H1 (cell line): ENCODE measurements around the gene NEDD4L. TPM values are rescaled to one million over a fixed set of nuclear protein-coding genes. Genes with fewer than 3 reads are reported as not detected.

Source experiments
- CTCF ChIA-PET: fragments of 300-600 bp; sonication (Branson Sonifier 250); formaldehyde crosslinking; loops from one replicate; lab custom pipeline; 2021; ENCODE audit not compliant: partially characterized antibody; lab: Charles Lee
- POLR2A ChIA-PET: fragments of 300-600 bp; sonication (Branson Sonifier 250); formaldehyde crosslinking; loops from one replicate; lab custom pipeline; 2021; ENCODE audit warnings: inconsistent platforms; ENCODE audit not compliant: partially characterized antibody; lab: Charles Lee
- DNase-seq, 2 experiments: peaks; one replicate each; pipeline versions ENCODE4 v3.0.0 to v3.0.0-alpha.2; 2010 to 2022; ENCODE audit warnings: low spot score in 2 of 2, low read depth in 1 of 2, mixed read lengths in 1 of 2
- FAIRE-seq: peaks from 2 replicates; lab custom pipeline; 2011; peaks lifted over from hg19 to GRCh38; lab: Jason Lieb, UNC
- H2AFZ ChIP-seq: 2 replicates; pipeline ENCODE4 v1.8.1; 2012; ENCODE audit warnings: low read length, inconsistent platforms
- H2AK5ac ChIP-seq: 2 replicates; pipeline ENCODE4 v1.6.1; 2013; ENCODE audit warnings: low read depth, low read length
- H2BK120ac ChIP-seq: replicated peaks from 2 replicates; pipeline ENCODE3; 2013; ENCODE audit warnings: low read depth, low read length, inconsistent platforms
- H2BK12ac ChIP-seq: 2 replicates; pipeline ENCODE4 v1.6.1; 2013; ENCODE audit warnings: low read depth, low read length
- H2BK15ac ChIP-seq: 2 replicates; pipeline ENCODE4 v1.6.1; 2013; ENCODE audit warnings: low read length
- H2BK20ac ChIP-seq: 2 replicates; pipeline ENCODE4 v1.6.1; 2013; ENCODE audit warnings: low read length
- H2BK5ac ChIP-seq: 2 replicates; pipeline ENCODE4 v1.6.1; 2013; ENCODE audit warnings: low read depth, low read length
- H3K14ac ChIP-seq: 2 replicates; pipeline ENCODE4 v1.6.1; 2013; ENCODE audit warnings: inconsistent platforms; ENCODE audit not compliant: insufficient read length
- H3K18ac ChIP-seq: 2 replicates; pipeline ENCODE4 v1.6.1; 2013; ENCODE audit warnings: low read length; ENCODE audit errors: extremely low read depth
- H3K23ac ChIP-seq: 2 replicates; pipeline ENCODE4 v1.6.1; 2013; ENCODE audit warnings: inconsistent platforms; ENCODE audit not compliant: insufficient read length
- H3K23me2 ChIP-seq: 2 replicates; pipeline ENCODE4 v1.6.1; 2013; ENCODE audit warnings: low read depth, low read length
- H3K27ac ChIP-seq: 2 replicates; pipeline ENCODE4 v1.6.1; 2011; ENCODE audit warnings: low read depth, low read length, inconsistent platforms
- H3K27me3 ChIP-seq, 4 experiments: replicated peaks in 1 of 4; 1 replicate in 1 of 4; 2 replicates in 3 of 4; pipeline versions ENCODE4 v1.6.1 to v1.8.1; 2011 to 2013; ENCODE audit warnings: low read length in 3 of 4, mild to moderate bottlenecking in 3 of 4, inconsistent platforms in 2 of 4, mixed read lengths in 2 of 4, moderate library complexity in 1 of 4; ENCODE audit not compliant: control insufficient read depth in 3 of 4, insufficient read depth in 3 of 4; ENCODE audit errors: extremely low read depth in 1 of 4
- H3K36me3 ChIP-seq, 4 experiments: 2 replicates each; pipeline versions ENCODE4 v1.6.1 to v1.8.1; 2011 to 2013; ENCODE audit warnings: mild to moderate bottlenecking in 4 of 4, low read length in 3 of 4, moderate library complexity in 2 of 4, control low read depth in 1 of 4, inconsistent platforms in 1 of 4; ENCODE audit not compliant: insufficient read depth in 4 of 4, control insufficient read depth in 2 of 4
- H3K4ac ChIP-seq: replicated peaks from 2 replicates; pipeline ENCODE3; 2013; ENCODE audit warnings: low read length, low read depth, mixed read lengths, inconsistent platforms; ENCODE audit not compliant: insufficient read length
- H3K4me1 ChIP-seq, 4 experiments: replicated peaks in 1 of 4; 1 replicate in 1 of 4; 2 replicates in 3 of 4; pipeline versions ENCODE4 v1.6.1 to v1.8.1; 2011 to 2013; ENCODE audit warnings: low read length in 3 of 4, inconsistent platforms in 2 of 4, mixed read lengths in 1 of 4; ENCODE audit not compliant: insufficient read depth in 4 of 4, control insufficient read depth in 3 of 4
- H3K4me2 ChIP-seq, 2 experiments: 2 replicates each; pipeline versions ENCODE4 v1.6.1 to v1.8.1; 2011 to 2013; ENCODE audit warnings: low read depth in 2 of 2, low read length in 2 of 2, control low read depth in 1 of 2, inconsistent platforms in 1 of 2, mild to moderate bottlenecking in 1 of 2; ENCODE audit not compliant: insufficient read depth in 1 of 2
- H3K4me3 ChIP-seq, 4 experiments: fragments of 200-600, 300-600 bp in 1 of 4; sonication (generic), shearing (Covaris generic), sonication (Bioruptor Twin) in 1 of 4; 2 replicates each; pipeline versions ENCODE4 v1.5.1 to v1.8.1; 2011 to 2016; ENCODE audit warnings: low read length in 4 of 4, low read depth in 3 of 4, control low read depth in 2 of 4, inconsistent platforms in 2 of 4, mild to moderate bottlenecking in 2 of 4, mixed read lengths in 1 of 4, moderate library complexity in 1 of 4; ENCODE audit not compliant: insufficient read depth in 2 of 4; ENCODE audit errors: extremely low read depth in 1 of 4
- H3K56ac ChIP-seq: replicated peaks from 2 replicates; pipeline ENCODE3; 2013; ENCODE audit warnings: low read depth, mild to moderate bottlenecking, mixed read lengths, low read length, inconsistent platforms; ENCODE audit not compliant: insufficient read length
- H3K79me1 ChIP-seq: 2 replicates; pipeline ENCODE4 v1.6.1; 2013; ENCODE audit warnings: low read depth, low read length, control low read depth
- H3K79me2 ChIP-seq, 2 experiments: 2 replicates each; pipeline versions ENCODE4 v1.6.1 to v1.8.1; 2012 to 2013; ENCODE audit warnings: low read length in 2 of 2, mild to moderate bottlenecking in 2 of 2, inconsistent platforms in 1 of 2; ENCODE audit not compliant: insufficient read depth in 2 of 2, control insufficient read depth in 1 of 2
- H3K9ac ChIP-seq, 4 experiments: replicated peaks in 1 of 4; 1 replicate in 1 of 4; 2 replicates in 3 of 4; pipeline versions ENCODE4 v1.6.1 to v1.8.1; 2011 to 2013; ENCODE audit warnings: low read depth in 3 of 4, low read length in 3 of 4, control low read depth in 2 of 4, mild to moderate bottlenecking in 2 of 4, moderate library complexity in 2 of 4, inconsistent platforms in 1 of 4; ENCODE audit errors: extremely low read depth in 1 of 4
- H3K9me3 ChIP-seq, 2 experiments: 2 replicates each; pipeline versions ENCODE4 v1.6.1 to v1.8.1; 2012 to 2013; ENCODE audit warnings: mild to moderate bottlenecking in 2 of 2, moderate library complexity in 2 of 2, control low read depth in 1 of 2, inconsistent platforms in 1 of 2, low read depth in 1 of 2, low read length in 1 of 2, mixed read lengths in 1 of 2; ENCODE audit not compliant: insufficient read depth in 2 of 2
- H4K20me1 ChIP-seq, 2 experiments: replicated peaks in 1 of 2; 2 replicates each; pipeline versions ENCODE3 to v1.8.1; 2011 to 2013; ENCODE audit warnings: inconsistent platforms in 2 of 2, low read length in 2 of 2, mild to moderate bottlenecking in 1 of 2; ENCODE audit not compliant: insufficient read depth in 2 of 2, control insufficient read depth in 1 of 2
- H4K5ac ChIP-seq: 2 replicates; pipeline ENCODE4 v1.6.1; 2013; ENCODE audit warnings: low read length, low read depth, mixed read lengths, inconsistent platforms; ENCODE audit not compliant: insufficient read length
- H4K8ac ChIP-seq: 2 replicates; pipeline ENCODE4 v1.8.0; 2013; ENCODE audit warnings: mild to moderate bottlenecking, moderate library complexity, low read length, inconsistent platforms; ENCODE audit not compliant: insufficient read depth; ENCODE audit errors: extremely low read depth
- H4K91ac ChIP-seq: replicated peaks from 2 replicates; pipeline ENCODE3; 2013; ENCODE audit warnings: low read length, mixed read lengths, inconsistent platforms; ENCODE audit not compliant: insufficient read length
- EZH2 ChIP-seq: fragments of 200-600 bp; sonication (generic); IDR thresholded peaks from 2 replicates; pipeline ENCODE4 v1.7.1; 2012; ENCODE audit warnings: low read depth, mild to moderate bottlenecking, moderate library complexity, low read length, inconsistent platforms; ENCODE audit not compliant: severe bottlenecking
- JUN ChIP-seq: IDR thresholded peaks from 2 replicates; pipeline ENCODE4 v1.6.1; 2011; ENCODE audit warnings: low read depth, mild to moderate bottlenecking, improper control_type of control experiment, low read length
- KDM1A ChIP-seq: fragments of 200-600, 300-600 bp; sonication (generic); IDR thresholded peaks from 2 replicates; pipeline ENCODE4 v1.7.1; 2016; ENCODE audit warnings: mild to moderate bottlenecking, low read length, borderline replicate concordance
- NRF1 ChIP-seq: IDR thresholded peaks from 2 replicates; pipeline ENCODE4 v1.6.1; 2011; ENCODE audit warnings: mild to moderate bottlenecking, low read depth, low read length, improper control_type of control experiment
- POLR2A ChIP-seq, 2 experiments: IDR thresholded peaks; 1 replicate in 1 of 2; 2 replicates in 1 of 2; pipeline ENCODE4 v1.6.1; 2011; ENCODE audit warnings: low read depth in 2 of 2, low read length in 2 of 2, mild to moderate bottlenecking in 2 of 2; ENCODE audit errors: control extremely low read depth in 1 of 2
- SP2 ChIP-seq: IDR thresholded peaks from 2 replicates; pipeline ENCODE4 v1.6.1; 2012; ENCODE audit warnings: mild to moderate bottlenecking, low read length, inconsistent platforms
- TAF1 ChIP-seq: IDR thresholded peaks from 2 replicates; pipeline ENCODE4 v1.6.1; 2011; ENCODE audit warnings: mild to moderate bottlenecking, low read depth, low read length
- whole genome bisulfite sequencing, 2 experiments: shearing (Covaris generic) in 1 of 2; methylation state at CpG; one replicate each; pipeline versions ENCODE4 v1.1.6 to v1.1.7; 2013 to 2015; ENCODE audit warnings: low lambda C conversion rate in 2 of 2, mixed read lengths in 2 of 2, inconsistent platforms in 1 of 2, low coverage in 1 of 2, missing lambda C conversion rate in 1 of 2; ENCODE audit not compliant: insufficient replicate concordance in 2 of 2, insufficient coverage in 1 of 2, insufficient read length in 1 of 2; ENCODE audit errors: extremely low coverage in 1 of 2, missing lambda C conversion rate in 1 of 2; 5-methylcytosine and 5-hydroxymethylcytosine counted together
- polyA plus RNA-seq, 7 experiments: library from polyadenylated mRNA; depleted of rRNA in 3 of 7; stranded (reverse) in 5 of 7; unstranded in 2 of 7; fragments of >200 nt in 5 of 7; fragments of 200-250 nt in 2 of 7; gene quantifications; 1 replicate in 5 of 7; 2 replicates in 1 of 7; 4 replicates in 1 of 7; pipeline versions ENCODE4 v1.2.1 to v1.2.3, GENCODE V29; 2011 to 2013; ENCODE audit warnings: missing spikeins in 2 of 7, mixed read lengths in 2 of 7
- total RNA-seq: library from RNA; stranded (reverse); fragmentation: NEBNext Ultra II Directional; extraction: Animal tissue kit (Norgen Biotek cat#: 25700); gene quantifications from 2 replicates; pipeline ENCODE4 v1.2.1, GENCODE V29; 2021
- TF ChIP-seq, protein P1 (sequence below): IDR thresholded peaks from 2 replicates; pipeline ENCODE4 v1.6.1; 2012; ENCODE audit warnings: inconsistent platforms
- TF ChIP-seq, protein P2 (sequence below): IDR thresholded peaks from 2 replicates; pipeline ENCODE4 v1.6.1; 2012; ENCODE audit warnings: inconsistent platforms
- TF ChIP-seq, protein P3 (sequence below), 3 experiments: IDR thresholded peaks; 1 replicate in 2 of 3; 2 replicates in 1 of 3; pipeline versions ENCODE4 v1.5.1 to v1.6.1; 2011; ENCODE audit warnings: low read length in 3 of 3, mild to moderate bottlenecking in 3 of 3, inconsistent platforms in 2 of 3, low read depth in 1 of 3, moderate library complexity in 1 of 3; ENCODE audit not compliant: insufficient read depth in 1 of 3; ENCODE audit errors: control extremely low read depth in 1 of 3

NEDD4L gene
- total and polyA plus RNA-seq, 2 of the 8 experiments (the other 6 are each of a cell fraction or from before 2014, with no cell fraction given): 37.3 to 69.8 TPM

DNA sequence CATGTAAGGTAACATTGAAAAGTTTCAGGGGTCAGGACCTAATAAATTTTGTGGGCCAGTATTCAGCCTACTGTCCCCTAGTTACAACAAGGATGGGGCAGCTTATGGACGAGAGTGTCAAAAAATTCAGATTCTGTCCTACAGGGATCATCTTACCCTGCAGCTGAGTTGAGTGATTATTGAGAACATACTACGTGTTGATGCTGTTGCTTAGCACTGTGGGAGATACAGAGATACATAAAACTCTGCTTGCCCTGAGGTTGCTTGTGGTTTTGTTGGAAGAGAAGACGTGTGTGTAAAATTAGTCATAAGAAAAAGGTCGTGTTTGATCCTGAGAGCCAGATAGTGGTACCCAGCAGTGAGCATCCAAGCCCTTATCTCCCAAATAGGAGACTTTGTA is 253.2 kb downstream of the NEDD4L start:
- H3K36me3 ChIP-seq: no peaks in the 10 kb centered on the region
- no peak overlapping the region for H3K4ac ChIP-seq
- DNase-seq: no peak
- no peak overlapping the region for H3K56ac ChIP-seq
- no peak overlapping the region for H3K4me3 ChIP-seq
- no peak overlapping the region for H3K4me2 ChIP-seq
- H2BK12ac ChIP-seq: no peak overlapping the region
- H2BK120ac ChIP-seq: no peak overlapping the region
- H2BK20ac ChIP-seq: no peak overlapping the region
- 0 out of 4 replicates have a peak, but pooled peaks cover 0 to 7% of the 10 kb centered on the region in 2 experiments for H3K79me2 ChIP-seq
- no peak overlapping the region for H3K27ac ChIP-seq
- H3K9ac ChIP-seq: no peak overlapping the region
- H3K9me3 ChIP-seq: no peaks in the 10 kb centered on the region
- no peaks in the 10 kb centered on the region for H3K4me1 ChIP-seq
- no peak for FAIRE-seq
- peaks cover 0 to 2% of the 10 kb centered on the region in 2 experiments for H4K20me1 ChIP-seq
- no peak overlapping the region for H3K18ac ChIP-seq
- ChIA-PET CTCF (interaction anchor here (0.6 kb wide), 2 partner anchors 209 to 467 kb away, joined by 3 read pairs; no protein-coding TSS in a partner anchor), POLR2A (no interaction called here)
- WGBS, 2 experiments: 84% methylated on average over 4 of the region's 4 CpGs; no CpG with 5 or more reads in 1 of the 2 experiments
- H2AK5ac ChIP-seq: no peak overlapping the region
- H4K8ac ChIP-seq: no peak overlapping the region
- no peaks in the 10 kb centered on the region for H3K27me3 ChIP-seq
- H3K79me1 ChIP-seq: no peaks in the 10 kb centered on the region; the same call in 1 of the 2 replicates
- no peak overlapping the region for H2BK15ac ChIP-seq
- no peaks in the 10 kb centered on the region for H3K23me2 ChIP-seq
- H4K91ac ChIP-seq: no peak overlapping the region
- H3K14ac ChIP-seq: no peak overlapping the region
- H2AFZ ChIP-seq: no peak overlapping the region
- H2BK5ac ChIP-seq: no peak overlapping the region
- H4K5ac ChIP-seq: no peak overlapping the region
- no peak overlapping the region for H3K23ac ChIP-seq
- TF ChIP-seq EZH2: no peak
- TF ChIP-seq, protein P1, sequence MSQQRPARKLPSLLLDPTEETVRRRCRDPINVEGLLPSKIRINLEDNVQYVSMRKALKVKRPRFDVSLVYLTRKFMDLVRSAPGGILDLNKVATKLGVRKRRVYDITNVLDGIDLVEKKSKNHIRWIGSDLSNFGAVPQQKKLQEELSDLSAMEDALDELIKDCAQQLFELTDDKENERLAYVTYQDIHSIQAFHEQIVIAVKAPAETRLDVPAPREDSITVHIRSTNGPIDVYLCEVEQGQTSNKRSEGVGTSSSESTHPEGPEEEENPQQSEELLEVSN: no peak
- TF ChIP-seq KDM1A: no peak
- TF ChIP-seq TAF1: no peak
- TF ChIP-seq SP2: no peak
- TF ChIP-seq NRF1: no peak
- TF ChIP-seq JUN: no peak
- no peak for TF ChIP-seq POLR2A (IDR thresholded peaks at IDR 0.05; ENCODE audit: control extremely low read depth in 1 of 2, low read depth in 2 of 2, low read length in 2 of 2)
- TF ChIP-seq, protein P2, sequence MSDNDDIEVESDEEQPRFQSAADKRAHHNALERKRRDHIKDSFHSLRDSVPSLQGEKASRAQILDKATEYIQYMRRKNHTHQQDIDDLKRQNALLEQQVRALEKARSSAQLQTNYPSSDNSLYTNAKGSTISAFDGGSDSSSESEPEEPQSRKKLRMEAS: no peak
- TF ChIP-seq, protein P3, sequence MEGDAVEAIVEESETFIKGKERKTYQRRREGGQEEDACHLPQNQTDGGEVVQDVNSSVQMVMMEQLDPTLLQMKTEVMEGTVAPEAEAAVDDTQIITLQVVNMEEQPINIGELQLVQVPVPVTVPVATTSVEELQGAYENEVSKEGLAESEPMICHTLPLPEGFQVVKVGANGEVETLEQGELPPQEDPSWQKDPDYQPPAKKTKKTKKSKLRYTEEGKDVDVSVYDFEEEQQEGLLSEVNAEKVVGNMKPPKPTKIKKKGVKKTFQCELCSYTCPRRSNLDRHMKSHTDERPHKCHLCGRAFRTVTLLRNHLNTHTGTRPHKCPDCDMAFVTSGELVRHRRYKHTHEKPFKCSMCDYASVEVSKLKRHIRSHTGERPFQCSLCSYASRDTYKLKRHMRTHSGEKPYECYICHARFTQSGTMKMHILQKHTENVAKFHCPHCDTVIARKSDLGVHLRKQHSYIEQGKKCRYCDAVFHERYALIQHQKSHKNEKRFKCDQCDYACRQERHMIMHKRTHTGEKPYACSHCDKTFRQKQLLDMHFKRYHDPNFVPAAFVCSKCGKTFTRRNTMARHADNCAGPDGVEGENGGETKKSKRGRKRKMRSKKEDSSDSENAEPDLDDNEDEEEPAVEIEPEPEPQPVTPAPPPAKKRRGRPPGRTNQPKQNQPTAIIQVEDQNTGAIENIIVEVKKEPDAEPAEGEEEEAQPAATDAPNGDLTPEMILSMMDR (IDR thresholded peaks at IDR 0.05; ENCODE audit: control extremely low read depth in 1 of 3, insufficient read depth in 1 of 3, low read depth in 1 of 3, low read length in 3 of 3): no peak
